HUDEP-2 (cell line): ENCODE results near the gene RIMS3.
A peak's percentile ranks its signal among the peaks of the same experiment; 100 is the strongest.
"Not testable (repeated sequence)": the region's sequence is repeated elsewhere in the genome, so short reads cannot be mapped to it uniquely, and the experiment has no call there.

Source experiments
- DNase-seq, 76 experiments: peaks; one replicate each; lab custom pipeline; 2025; ENCODE audit not compliant: unreplicated experiment in 76 of 76; lab: John Stamatoyannopoulos, UW

Gene RIMS3

GRCh38 chr1:40607921-40608320 lies 57.6 kb downstream of the RIMS3 start:
- DNase-seq, result no peak

GRCh38 chr1:40606978-40607377 lies 58.5 kb downstream of the RIMS3 start:
- DNase-seq, result no peak

- no peak for DNase-seq
Observed at GRCh38 chr1:40606194-40606593, 59.3 kb downstream of the RIMS3 start.

DNA sequence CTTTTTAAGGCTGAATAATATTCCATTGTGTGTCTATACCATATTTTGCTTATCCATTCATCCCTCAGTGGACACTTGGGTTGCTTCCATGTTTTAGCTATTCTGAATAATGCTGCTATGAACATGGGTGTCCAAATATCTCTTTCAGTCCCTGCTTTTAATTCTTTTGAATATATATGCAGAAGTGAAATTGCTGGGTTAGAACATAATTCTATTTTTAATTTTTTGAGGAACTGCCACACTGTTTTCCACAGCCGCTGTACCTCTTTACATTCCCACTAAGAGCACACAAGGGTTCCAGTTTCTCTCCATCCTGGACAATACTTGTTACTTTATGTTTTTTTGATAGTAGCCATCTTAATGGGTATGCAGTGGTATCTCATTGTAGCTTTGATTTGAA lies 65.6 kb downstream of the RIMS3 start:
- DNase-seq, result no peak

DNA sequence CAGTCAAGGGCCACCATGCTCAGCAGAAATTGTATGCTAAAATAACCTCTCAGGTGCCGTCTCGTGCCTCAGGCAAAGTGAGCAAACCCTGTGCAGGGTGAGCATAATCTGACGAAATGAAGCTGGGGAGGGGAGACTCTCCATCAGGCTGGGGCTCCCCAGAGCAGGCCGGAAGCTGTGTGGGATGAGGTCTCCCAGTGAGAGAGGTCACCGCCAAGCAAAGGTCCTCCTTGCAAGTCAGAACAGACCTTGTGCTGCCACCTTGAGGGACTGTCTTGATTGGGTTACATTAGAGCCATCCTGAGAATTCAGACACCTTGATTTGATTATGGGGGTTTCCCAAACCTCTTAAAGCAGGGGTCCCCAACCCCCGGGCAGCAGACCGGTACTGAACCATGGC lies 69.9 kb downstream of the RIMS3 start:
- DNase-seq, result no peak

DNA sequence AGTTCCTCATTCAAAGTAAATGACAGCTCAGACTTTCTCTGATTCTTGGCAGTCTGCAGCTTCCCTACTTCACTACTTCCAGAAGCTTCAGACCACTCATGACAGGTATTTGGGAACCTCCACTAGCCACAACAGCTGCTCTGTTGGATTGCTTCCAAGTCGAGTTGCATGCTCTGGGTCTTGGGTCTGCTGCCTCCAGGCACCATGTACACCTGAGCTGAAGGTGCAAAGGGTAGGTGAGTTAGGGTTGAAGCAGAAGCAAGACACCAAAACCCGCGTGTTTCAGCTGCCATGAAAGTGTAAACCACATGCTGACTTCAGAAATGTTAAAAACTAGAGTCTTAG lies 71.3 kb downstream of the RIMS3 start:
- DNase-seq, result no peak

GRCh38 chr1:40593449-40594186 lies 71.9 kb downstream of the RIMS3 start:
- DNase-seq, result no peak

DNA sequence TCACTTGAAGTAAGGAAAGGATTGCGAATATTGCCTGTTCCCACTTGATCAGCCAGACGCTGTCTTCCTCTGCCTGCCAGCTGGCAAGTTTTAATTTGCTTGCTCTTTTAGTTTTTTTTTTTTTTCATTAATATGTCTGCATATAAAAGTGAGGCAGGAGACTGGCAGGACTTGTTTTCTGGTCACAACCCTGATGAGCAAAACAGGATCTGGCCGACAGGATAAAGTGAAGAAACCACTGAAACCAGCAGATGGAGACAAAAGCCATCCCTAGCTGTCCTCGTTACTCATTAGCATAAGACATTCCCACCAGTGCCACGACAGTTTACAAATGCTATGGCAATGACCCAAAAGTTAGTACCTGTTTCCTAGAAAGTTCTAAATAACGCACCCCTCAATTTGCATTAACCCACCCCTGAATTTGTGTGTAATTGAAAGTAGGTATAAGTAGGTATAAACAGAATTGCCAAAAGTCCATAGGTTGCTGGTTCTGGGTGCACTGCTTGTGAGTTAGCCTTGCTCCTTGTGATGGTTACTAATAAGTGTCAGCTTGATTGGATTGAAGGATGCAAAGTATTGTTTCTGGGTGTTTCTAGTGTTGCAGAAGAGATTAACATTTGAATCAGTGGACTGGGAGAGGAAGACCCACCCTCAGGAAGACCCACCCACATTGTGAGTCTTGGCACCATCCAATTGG lies 73.2 kb downstream of the RIMS3 start:
- DNase-seq, result peak in 21 of 76 experiments; percentile 0 to 48 (median 23)

DNA sequence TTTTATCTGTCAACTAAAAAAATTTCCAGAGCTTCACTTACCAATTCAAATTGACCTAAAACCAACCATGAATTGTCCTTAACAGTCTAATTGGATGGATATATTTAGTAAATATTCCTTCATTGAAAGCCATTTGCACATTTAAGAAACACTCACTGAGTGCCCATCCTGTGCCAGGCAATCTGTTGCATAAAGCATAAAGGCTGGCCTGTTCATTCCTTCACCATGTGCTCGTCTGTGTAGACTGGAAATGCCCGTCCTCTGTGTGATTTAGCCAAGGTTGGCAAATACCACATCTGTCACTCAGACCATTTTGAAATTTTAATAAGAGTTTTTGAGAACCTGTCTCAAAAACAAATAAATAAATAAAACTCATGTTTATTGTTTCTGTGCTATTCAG lies 76.9 kb downstream of the RIMS3 start:
- no peak for DNase-seq

GRCh38 chr1:40583980-40584379 lies 81.5 kb downstream of the RIMS3 start:
- DNase-seq, result no peak

- DNase-seq, result no peak
Observed at GRCh38 chr1:40582116-40582515, 83.4 kb downstream of the RIMS3 start.

DNA sequence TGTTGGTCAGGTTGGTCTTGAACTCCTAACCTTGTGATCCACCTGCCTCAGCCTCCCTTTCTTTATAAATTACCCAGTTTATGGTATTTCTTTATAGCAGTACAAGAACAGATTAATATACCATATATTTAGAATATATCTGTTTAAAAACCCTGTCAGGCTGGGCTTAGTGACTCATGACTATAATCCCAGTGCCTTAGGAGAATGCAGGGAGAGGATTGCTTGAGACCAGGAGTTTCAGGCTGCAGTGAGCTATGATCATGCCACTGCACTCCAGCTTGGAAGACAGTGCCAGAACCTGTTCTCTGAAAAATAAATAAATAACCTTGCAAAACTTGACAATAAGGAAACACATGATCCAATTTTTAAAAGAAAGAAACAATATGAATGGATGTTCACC lies 90.1 kb downstream of the RIMS3 start:
- no peak for DNase-seq

GRCh38 chr1:40574805-40575204 lies 90.7 kb downstream of the RIMS3 start:
- not testable (repeated sequence) for DNase-seq
